ENCODE data around the gene PHF21B. TPM values are rescaled to one million over a fixed set of nuclear protein-coding genes. Genes with fewer than 3 reads are reported as not detected.

The PHF21B gene
- total and polyA plus RNA-seq, 2 donors (not counting 3 experiments of a cell fraction or from before 2014, with no cell fraction given) = not detected

DNA sequence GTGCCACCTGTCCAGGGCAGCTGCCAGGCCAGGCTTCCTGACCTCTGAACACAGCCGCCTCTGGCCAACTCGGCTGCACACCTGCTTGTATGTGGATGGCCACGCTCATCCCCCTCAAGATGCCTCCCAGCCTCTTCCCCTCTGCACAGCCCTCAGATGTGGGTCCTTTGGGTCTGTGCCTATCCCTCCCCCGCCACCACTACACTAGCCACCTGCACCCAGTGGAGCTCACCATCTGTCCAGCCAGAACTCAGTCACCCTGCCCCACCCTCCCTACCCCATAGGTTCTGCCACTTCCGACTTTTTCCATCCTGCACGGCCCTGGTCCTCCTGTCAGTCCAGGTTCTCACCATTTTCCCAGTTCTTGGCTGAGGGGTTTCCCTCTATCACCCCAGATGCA, 44.6 kb downstream of the PHF21B start:
- ChIA-PET CTCF (no interaction called here), POLR2A (no interaction called here)
- Histone ChIP-seq H3K9ac (replicated peaks; ENCODE audit: extremely low read depth, insufficient read depth, low read length) (no peak overlapping the region), H3K4me3 (replicated peaks in 1 of 3; ENCODE audit: insufficient read depth in 1 of 3, low read depth in 1 of 3, low read length in 3 of 3) (no peak overlapping the region), H3K9me1 (replicated peaks; ENCODE audit: control insufficient read depth, extremely low read depth, insufficient read depth, low read length) (no peaks in the 10 kb centered on the region), H4K20me1 (replicated peaks; ENCODE audit: control insufficient read depth, extremely low read depth, insufficient read depth, low read length) (no peaks in the 10 kb centered on the region), H3K79me2 (ENCODE audit: control insufficient read depth, insufficient read depth, low read length) (no peaks in the 10 kb centered on the region), H2AFZ (ENCODE audit: low read depth, low read length) (no peak overlapping the region), H3K4me1 (ENCODE audit: control insufficient read depth, extremely low read depth, insufficient read depth, low read length) (no peaks in the 10 kb centered on the region), H3K4me2 (ENCODE audit: insufficient read depth, low read length) (no peak overlapping the region), H3K27ac (ENCODE audit: insufficient read depth, low read depth, low read length) (no peak overlapping the region), H3K9me3 (replicated peaks; ENCODE audit: control insufficient read depth, insufficient read depth, low read length) (no peaks in the 10 kb centered on the region), H3K27me3 (ENCODE audit: control insufficient read depth in 2 of 2, insufficient read depth in 2 of 2, low read length in 2 of 2) (no peaks in the 10 kb centered on the region), H3K36me3 (ENCODE audit: control insufficient read depth in 2 of 2, extremely low read depth in 1 of 2, insufficient read depth in 2 of 2, low read length in 2 of 2) (no peaks in the 10 kb centered on the region)
- intact Hi-C loops (cut with micrococcal nuclease) = no loop called here
- DNase-seq (ENCODE audit: low read depth, low spot score) (no peak), FAIRE-seq (no peak)
- BruUV-seq (replicated peaks) = no TSS peak
- TF ChIP-seq MYC (IDR thresholded peaks at IDR 0.05; ENCODE audit: low read depth, low read length) (no peak), JUN (IDR thresholded peaks at IDR 0.05; ENCODE audit: borderline replicate concordance, insufficient read depth, insufficient read length, low read depth) (no peak), FOS (IDR thresholded peaks at IDR 0.05; ENCODE audit: borderline replicate concordance, insufficient read depth, low read length) (no peak), POLR2AphosphoS5 (IDR thresholded peaks at IDR 0.05; ENCODE audit: insufficient read depth, low read depth, low read length) (no peak), GATA2 (IDR thresholded peaks at IDR 0.05; ENCODE audit: insufficient read depth, insufficient read length, low read depth, low read length) (no peak), EZH2 (IDR thresholded peaks at IDR 0.05; ENCODE audit: borderline replicate concordance, low read depth, low read length, severe bottlenecking) (no peak), POLR2A (IDR thresholded peaks at IDR 0.05; ENCODE audit: low read depth, low read length) (no peak)
- TF ChIP-seq, protein P1, sequence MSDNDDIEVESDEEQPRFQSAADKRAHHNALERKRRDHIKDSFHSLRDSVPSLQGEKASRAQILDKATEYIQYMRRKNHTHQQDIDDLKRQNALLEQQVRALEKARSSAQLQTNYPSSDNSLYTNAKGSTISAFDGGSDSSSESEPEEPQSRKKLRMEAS (IDR thresholded peaks at IDR 0.05; ENCODE audit: insufficient read depth, insufficient read length) = no peak
- TF ChIP-seq, protein P2, sequence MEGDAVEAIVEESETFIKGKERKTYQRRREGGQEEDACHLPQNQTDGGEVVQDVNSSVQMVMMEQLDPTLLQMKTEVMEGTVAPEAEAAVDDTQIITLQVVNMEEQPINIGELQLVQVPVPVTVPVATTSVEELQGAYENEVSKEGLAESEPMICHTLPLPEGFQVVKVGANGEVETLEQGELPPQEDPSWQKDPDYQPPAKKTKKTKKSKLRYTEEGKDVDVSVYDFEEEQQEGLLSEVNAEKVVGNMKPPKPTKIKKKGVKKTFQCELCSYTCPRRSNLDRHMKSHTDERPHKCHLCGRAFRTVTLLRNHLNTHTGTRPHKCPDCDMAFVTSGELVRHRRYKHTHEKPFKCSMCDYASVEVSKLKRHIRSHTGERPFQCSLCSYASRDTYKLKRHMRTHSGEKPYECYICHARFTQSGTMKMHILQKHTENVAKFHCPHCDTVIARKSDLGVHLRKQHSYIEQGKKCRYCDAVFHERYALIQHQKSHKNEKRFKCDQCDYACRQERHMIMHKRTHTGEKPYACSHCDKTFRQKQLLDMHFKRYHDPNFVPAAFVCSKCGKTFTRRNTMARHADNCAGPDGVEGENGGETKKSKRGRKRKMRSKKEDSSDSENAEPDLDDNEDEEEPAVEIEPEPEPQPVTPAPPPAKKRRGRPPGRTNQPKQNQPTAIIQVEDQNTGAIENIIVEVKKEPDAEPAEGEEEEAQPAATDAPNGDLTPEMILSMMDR (IDR thresholded peaks at IDR 0.05; ENCODE audit: extremely low read depth in 1 of 2, insufficient read depth in 1 of 2, low read depth in 1 of 2, low read length in 2 of 2) = no peak
- dilution Hi-C loops (cut with MboI; ENCODE audit: extremely low pct_ligation_motif_present, low sequenced_read_pairs) = no loop called here
